Prostate gland (tissue), 2 donors: ENCODE measurements around the gene RACK1. TPM values are rescaled to one million over a fixed set of nuclear protein-coding genes. Genes with fewer than 3 reads are reported as not detected.
"Not testable (repeated sequence)": the region's sequence is repeated elsewhere in the genome, so short reads cannot be mapped to it uniquely, and the experiment has no call there.

ENCODE experiments used
- DNase-seq: peaks from one replicate; pipeline ENCODE4 v3.0.0-alpha.2; 2019; ENCODE audit warnings: low spot score
- H3K27ac ChIP-seq, 2 donors: fragments of 200-600 bp; sonication (generic); 2 replicates each; pipeline ENCODE4 v1.5.1; 2017 to 2019
- H3K27me3 ChIP-seq: fragments of 200-600 bp; sonication (generic); replicated peaks from 2 replicates; pipeline ENCODE4 v1.5.1; 2019; ENCODE audit not compliant: insufficient read depth
- H3K36me3 ChIP-seq, 2 donors: fragments of 200-600 bp; sonication (generic); 1 replicate in 1 of 2; 2 replicates in 1 of 2; pipeline versions ENCODE4 v1.5.1 to v1.8.1; 2017 to 2019
- H3K4me1 ChIP-seq: fragments of 200-600 bp; sonication (generic); replicated peaks from 2 replicates; pipeline ENCODE4 v1.5.1; 2019
- H3K4me3 ChIP-seq, 2 donors: fragments of 200-600 bp; sonication (generic); 2 replicates each; pipeline ENCODE4 v1.5.1; 2017 to 2019
- H3K9me3 ChIP-seq: fragments of 200-600 bp; sonication (generic); 2 replicates; pipeline ENCODE4 v1.5.1; 2017
- POLR2A ChIP-seq: fragments of 450-650 bp; IDR thresholded peaks from one replicate; pipeline ENCODE4 v1.6.1; 2016; ENCODE audit warnings: antibody characterized with exemption, mild to moderate bottlenecking
- POLR2AphosphoS5 ChIP-seq: sonication (generic); formaldehyde crosslinking; IDR thresholded peaks from one replicate; pipeline ENCODE4 v1.6.1; 2017; ENCODE audit warnings: antibody characterized with exemption
- WGBS: methylation state at CpG from one replicate; pipeline ENCODE4 v1.1.5; 2018; 5-methylcytosine and 5-hydroxymethylcytosine counted together
- intact Hi-C: fragments of 100-400 bp; cut with DNase I; formaldehyde crosslinking; loops from one replicate; pipeline ENCODE4 v1.14.2; 2022
- total RNA-seq, 2 donors: library from RNA; depleted of rRNA; stranded (reverse); fragments of >200 nt; gene quantifications; one replicate each; pipeline ENCODE4 v1.1.0, GENCODE V29; 2016
- TF ChIP-seq, protein P1 (sequence below), 4 experiments: fragments of 200-600 bp in 2 of 4; fragments of 450-650 bp in 2 of 4; sonication (generic) in 2 of 4; IDR thresholded peaks; 1 replicate in 3 of 4; 2 replicates in 1 of 4; pipeline ENCODE4 v1.5.1; 2016 to 2019; ENCODE audit warnings: antibody characterized with exemption in 4 of 4, mild to moderate bottlenecking in 2 of 4, moderate library complexity in 2 of 4

Gene RACK1
- total RNA-seq, 2 donors from 2014 or later = 2,058 to 4,360 TPM

- no peak for DNase-seq
- H3K36me3 ChIP-seq = no peaks in the 10 kb centered on the region
These were observed 38.2 kb upstream of the RACK1 start for GRCh38 chr5:181281984-181282316.

DNA sequence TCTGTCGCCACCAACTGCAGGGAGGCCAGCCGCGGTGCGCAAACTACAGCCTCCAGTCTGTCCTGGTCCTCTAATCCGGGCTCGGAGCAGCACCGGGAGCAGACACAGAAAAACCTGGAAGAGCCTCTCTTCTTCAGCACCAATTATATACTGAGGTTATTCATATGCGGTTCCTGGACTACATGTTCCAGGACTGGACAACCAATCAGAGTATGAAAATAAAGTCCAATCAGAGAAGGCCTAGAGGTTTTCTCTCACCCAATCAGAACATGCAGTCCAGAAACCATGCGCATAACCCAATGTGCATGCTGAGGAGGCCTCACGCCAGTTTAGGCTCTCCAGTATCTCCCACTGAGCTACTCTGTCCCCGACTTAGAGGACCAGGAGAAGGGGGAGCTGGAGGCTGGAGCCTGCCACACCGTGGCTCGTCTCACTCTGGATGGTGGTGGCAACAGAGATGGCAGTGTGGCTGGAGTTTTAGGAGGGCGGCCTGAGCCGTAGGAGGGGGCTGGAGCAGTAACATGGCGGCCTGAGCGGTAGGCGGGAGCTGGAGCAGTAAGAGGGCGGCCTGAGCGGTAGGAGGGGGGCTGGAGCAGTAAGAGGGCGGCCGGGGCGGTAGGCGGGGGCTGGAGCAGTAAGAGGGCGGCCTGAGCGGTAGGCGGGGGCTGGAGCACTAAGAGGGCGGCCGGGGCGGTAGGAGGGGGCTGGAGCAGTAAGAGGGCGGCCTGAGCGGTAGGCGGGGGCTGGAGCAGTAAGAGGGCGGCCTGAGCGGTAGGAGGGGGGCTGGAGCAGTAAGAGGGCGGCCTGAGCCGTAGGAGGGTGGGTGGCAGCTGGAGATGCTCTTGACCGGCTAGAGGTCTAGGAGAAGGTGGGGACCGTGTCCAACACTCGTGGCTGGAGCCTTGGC, 37.6 kb upstream of the RACK1 start:
- Histone ChIP-seq H3K36me3 (no peaks in the 10 kb centered on the region), H3K4me3 (no peak overlapping the region), H3K4me1 (no peaks in the 10 kb centered on the region), H3K27me3 (no peaks in the 10 kb centered on the region), H3K9me3 (no peaks in the 10 kb centered on the region), H3K27ac (no peak overlapping the region)
- intact Hi-C loops = no loop called here
- no peak for TF ChIP-seq POLR2A
- TF ChIP-seq POLR2AphosphoS5 = no peak
- TF ChIP-seq, protein P1, sequence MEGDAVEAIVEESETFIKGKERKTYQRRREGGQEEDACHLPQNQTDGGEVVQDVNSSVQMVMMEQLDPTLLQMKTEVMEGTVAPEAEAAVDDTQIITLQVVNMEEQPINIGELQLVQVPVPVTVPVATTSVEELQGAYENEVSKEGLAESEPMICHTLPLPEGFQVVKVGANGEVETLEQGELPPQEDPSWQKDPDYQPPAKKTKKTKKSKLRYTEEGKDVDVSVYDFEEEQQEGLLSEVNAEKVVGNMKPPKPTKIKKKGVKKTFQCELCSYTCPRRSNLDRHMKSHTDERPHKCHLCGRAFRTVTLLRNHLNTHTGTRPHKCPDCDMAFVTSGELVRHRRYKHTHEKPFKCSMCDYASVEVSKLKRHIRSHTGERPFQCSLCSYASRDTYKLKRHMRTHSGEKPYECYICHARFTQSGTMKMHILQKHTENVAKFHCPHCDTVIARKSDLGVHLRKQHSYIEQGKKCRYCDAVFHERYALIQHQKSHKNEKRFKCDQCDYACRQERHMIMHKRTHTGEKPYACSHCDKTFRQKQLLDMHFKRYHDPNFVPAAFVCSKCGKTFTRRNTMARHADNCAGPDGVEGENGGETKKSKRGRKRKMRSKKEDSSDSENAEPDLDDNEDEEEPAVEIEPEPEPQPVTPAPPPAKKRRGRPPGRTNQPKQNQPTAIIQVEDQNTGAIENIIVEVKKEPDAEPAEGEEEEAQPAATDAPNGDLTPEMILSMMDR (IDR thresholded peaks at IDR 0.05) = no peak
- no peak for DNase-seq
- WGBS = 92% methylated on average over 40 of the region's 40 CpGs

More at GRCh38 chr5:181281984-181282316, 38.2 kb upstream of the RACK1 start:
- intact Hi-C loops = no loop called here
- H3K27ac ChIP-seq = no peak overlapping the region
- no peak overlapping the region for H3K4me3 ChIP-seq
- H3K9me3 ChIP-seq = no peaks in the 10 kb centered on the region
- 86% methylated on average over 18 of the region's 18 CpGs for WGBS
- no peaks in the 10 kb centered on the region for H3K4me1 ChIP-seq
- TF ChIP-seq POLR2A (no peak), POLR2AphosphoS5 (no peak)
- no peaks in the 10 kb centered on the region for H3K27me3 ChIP-seq

- 87% methylated on average over 7 of the region's 7 CpGs for WGBS
- intact Hi-C loops = no loop called here
- H3K27me3 ChIP-seq = no peaks in the 10 kb centered on the region
- no peaks in the 10 kb centered on the region for H3K36me3 ChIP-seq
- no peaks in the 10 kb centered on the region for H3K4me1 ChIP-seq
- no peak for DNase-seq
- TF ChIP-seq POLR2AphosphoS5 (no peak), POLR2A (no peak)
- TF ChIP-seq, protein P1 (IDR thresholded peaks at IDR 0.05) = no peak
- H3K9me3 ChIP-seq = no peaks in the 10 kb centered on the region
- no peak overlapping the region for H3K4me3 ChIP-seq
- H3K27ac ChIP-seq = no peak overlapping the region
These were observed 36.6 kb upstream of the RACK1 start for GRCh38 chr5:181280251-181280762.

DNA sequence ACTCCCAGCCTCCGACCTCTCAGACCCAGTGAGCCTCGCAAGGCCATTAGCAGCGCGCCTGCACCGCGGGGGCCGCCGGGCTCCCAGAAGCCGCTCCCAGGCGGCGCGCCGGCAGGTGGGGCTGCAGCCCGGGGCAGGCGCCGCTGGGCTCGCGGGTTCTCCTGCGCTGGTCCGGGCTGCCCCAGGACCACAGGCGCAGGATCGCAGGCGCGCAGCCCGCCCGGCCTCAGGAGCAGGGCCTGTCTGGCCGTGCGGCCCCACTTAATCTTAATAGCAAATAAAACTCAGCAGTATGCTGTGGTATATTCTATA, 29.7 kb upstream of the RACK1 start:
- DNase-seq, intact Hi-C loops, H3K27me3 ChIP-seq, H3K4me1 ChIP-seq, H3K9me3 ChIP-seq, H3K27ac ChIP-seq, H3K36me3 ChIP-seq, H3K4me3 ChIP-seq: not testable (repeated sequence)
- WGBS = 55% methylated on average over 27 of the region's 28 CpGs

DNA sequence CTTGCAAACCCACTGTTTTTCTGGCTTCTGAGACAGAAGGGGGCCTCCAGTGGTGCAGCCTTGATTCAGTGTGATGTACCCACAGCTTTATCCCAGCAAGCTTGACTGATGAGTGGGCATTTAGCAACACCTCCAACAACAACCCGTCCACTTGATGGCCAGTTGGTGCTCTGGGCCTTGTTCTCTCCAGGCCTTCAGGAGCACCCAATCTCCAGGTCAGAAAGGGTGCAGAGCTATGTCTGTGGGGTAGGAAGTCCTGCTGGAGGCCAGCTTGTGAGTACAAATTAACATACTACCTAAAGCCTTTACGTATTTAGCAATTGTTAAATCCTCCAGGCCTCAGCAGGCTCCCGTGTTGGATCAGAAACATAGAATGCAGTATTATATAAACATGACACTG, 27.4 kb upstream of the RACK1 start:
- no peaks in the 10 kb centered on the region for H3K9me3 ChIP-seq
- H3K27ac ChIP-seq = no peak overlapping the region
- DNase-seq = no peak
- H3K27me3 ChIP-seq = no peaks in the 10 kb centered on the region
- no peaks in the 10 kb centered on the region for H3K36me3 ChIP-seq
- TF ChIP-seq, protein P1 (IDR thresholded peaks at IDR 0.05) = no peak
- TF ChIP-seq POLR2AphosphoS5 (no peak), POLR2A (no peak)
- WGBS = 92% methylated on average over 3 of the region's 3 CpGs
- no peaks in the 10 kb centered on the region for H3K4me1 ChIP-seq
- no peak overlapping the region for H3K4me3 ChIP-seq
- intact Hi-C loops = no loop called here

DNA sequence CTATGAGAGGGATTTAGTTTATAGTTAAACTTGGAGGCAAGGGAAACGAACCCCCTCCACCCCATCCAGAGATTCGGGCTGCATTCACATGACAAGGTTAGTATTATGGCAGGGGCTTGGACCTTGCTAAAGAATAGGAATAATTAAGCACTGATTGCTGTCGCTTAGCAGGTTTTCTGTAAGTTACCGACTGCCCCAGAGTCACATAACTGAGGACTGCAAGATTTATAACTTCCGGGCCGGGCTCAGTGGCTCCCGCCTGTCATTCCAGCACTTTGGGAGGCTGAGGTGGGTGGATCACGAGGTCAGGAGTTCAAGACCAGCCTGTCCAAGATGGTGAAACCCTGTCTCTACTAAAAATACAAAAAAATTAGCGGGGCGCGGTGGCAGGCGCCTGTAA, 24.2 kb upstream of the RACK1 start:
- intact Hi-C loops, H3K4me1 ChIP-seq, H3K27me3 ChIP-seq, H3K9me3 ChIP-seq, H3K27ac ChIP-seq, DNase-seq, H3K4me3 ChIP-seq, H3K36me3 ChIP-seq: not testable (repeated sequence)
- 76% methylated on average over 12 of the region's 12 CpGs for WGBS

GRCh38 chr5:181267291-181267904, 23.7 kb upstream of the RACK1 start:
- H3K27me3 ChIP-seq, H3K4me1 ChIP-seq, H3K4me3 ChIP-seq, DNase-seq, intact Hi-C loops, H3K36me3 ChIP-seq, H3K9me3 ChIP-seq, H3K27ac ChIP-seq: not testable (repeated sequence)
- WGBS = 66% methylated on average over 8 of the region's 8 CpGs
